NCI-H2227 (cell line): ENCODE measurements around the gene REV1.

ENCODE experiments used
- DNase-seq: peaks from one replicate; lab custom pipeline; 2025; ENCODE audit not compliant: unreplicated experiment; lab: John Stamatoyannopoulos, UW

REV1 gene

GRCh38 chr2:99451280-99451679 lies 38.5 kb downstream of the REV1 start:
- no peak for DNase-seq

GRCh38 chr2:99450199-99450598 lies 39.6 kb downstream of the REV1 start:
- no peak for DNase-seq

- no peak for DNase-seq
Observed at GRCh38 chr2:99448556-99448955, 41.3 kb downstream of the REV1 start.

- no peak for DNase-seq
Observed at GRCh38 chr2:99445065-99445464, 44.8 kb downstream of the REV1 start.

DNA sequence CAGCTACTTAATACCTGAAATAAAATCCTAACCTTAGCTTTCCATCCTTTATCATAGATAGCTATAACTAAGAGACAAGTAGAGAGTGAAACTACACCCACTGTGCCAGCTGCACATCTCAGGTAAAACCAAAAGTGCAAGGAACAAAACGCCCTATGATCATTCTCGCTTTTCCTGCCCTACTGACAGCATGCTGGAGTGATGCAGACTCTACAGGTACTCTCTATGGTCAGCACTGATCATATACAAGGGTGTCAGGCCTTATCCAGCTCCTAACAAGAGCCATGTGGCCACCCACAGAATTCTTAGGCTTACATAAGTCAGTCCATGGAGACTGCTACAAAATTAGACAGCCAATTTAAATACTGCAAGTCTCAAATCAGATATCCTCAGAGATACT lies 45.6 kb downstream of the REV1 start:
- no peak for DNase-seq

DNA sequence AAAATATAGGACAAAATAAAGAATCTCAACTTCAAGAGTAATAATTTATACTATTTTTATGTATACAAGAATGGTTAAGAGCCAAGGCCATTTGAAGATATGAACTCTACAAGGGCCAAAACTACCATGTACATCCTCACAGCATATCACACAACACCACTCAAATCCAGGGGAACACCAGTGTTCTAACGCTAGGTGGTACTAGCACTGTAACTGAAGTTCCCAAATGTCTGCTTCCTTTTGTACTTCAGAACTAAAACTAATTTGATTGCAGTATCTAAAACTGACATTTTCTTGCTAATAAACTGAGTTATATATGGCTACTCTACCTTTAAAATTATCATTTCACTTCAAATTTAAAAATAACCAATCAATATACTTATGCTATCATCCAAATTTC lies 47.0 kb downstream of the REV1 start:
- DNase-seq: no peak

DNA sequence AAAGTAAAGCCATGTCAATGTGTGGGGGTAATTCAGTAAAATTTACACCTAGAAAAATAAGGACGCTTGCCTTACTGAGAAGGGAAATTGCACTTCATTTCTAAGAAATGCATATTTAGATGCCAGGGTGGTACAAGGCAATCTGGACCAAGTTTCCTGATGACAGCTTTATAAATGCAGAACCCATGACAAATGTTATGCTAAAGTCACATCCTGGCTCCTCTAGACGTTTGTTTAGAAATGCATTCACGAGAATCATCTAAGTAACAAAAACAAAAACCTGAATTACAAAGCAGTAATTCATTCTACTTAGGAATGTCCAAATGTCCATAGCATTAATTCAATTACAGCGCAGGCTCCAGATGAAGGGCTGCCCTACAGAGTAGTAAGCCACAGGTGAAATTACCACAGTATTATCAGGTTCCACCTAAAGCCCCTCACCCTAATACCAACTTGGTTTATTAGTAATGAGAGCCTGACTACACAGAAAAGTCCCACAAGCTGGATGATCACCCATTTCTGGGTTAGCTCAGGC lies 49.8 kb downstream of the REV1 start:
- DNase-seq: no peak

GRCh38 chr2:99436874-99437273 lies 52.9 kb downstream of the REV1 start:
- DNase-seq: no peak

DNA sequence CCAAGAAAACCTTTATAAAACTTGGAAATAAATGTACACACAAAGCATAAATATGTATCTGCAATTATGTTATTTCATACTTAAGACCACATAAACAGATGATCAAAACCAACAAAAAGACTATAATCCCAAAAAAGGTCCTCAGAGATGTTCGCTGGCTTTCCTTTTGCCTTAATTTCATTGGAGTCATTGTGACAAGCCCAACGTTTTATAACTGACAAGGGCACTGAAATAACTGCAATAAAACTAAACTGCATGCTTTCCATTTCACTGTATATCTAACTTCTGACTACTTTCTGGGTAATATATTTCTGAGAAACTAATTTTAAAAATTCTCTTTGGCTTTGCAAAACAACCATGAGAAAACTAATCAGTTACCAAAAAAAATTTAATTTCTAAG lies 56.5 kb downstream of the REV1 start:
- no peak for DNase-seq

DNA sequence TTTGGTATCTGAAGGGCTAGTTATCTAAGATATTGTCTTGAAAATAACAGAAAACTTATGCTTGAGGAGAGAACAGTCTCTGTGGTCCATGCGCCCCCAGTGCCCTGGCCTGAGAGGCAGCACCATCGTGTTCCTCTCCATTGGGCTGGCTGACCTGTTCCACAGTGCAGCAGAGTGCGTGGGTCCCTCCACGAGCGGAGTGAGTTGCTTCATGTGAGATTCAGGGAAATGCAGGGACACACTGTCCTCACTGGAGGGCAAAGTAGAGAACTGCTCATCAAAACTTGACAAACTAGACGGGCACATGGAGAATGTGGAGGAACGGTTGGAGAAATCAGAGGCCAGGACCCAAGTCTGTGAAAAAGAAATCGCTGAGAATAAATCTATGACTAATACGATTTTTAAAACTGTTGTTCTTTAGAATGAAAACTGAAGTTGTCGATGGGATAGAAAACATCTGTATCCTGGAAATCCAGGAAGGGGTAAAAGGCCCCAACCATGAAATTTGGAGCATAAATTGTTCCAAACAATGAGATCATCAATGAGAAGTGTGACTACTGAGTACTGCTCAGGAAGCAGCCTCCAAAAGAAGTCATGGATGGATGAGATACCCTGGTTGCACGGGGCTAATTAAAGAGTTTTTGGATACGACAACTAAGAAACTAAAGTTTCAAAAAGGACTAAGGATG lies 58.1 kb downstream of the REV1 start:
- DNase-seq: no peak

GRCh38 chr2:99430614-99431291 lies 59.1 kb downstream of the REV1 start:
- no peak for DNase-seq

- no peak for DNase-seq
Observed at GRCh38 chr2:99425022-99425421, 64.8 kb downstream of the REV1 start.

DNA sequence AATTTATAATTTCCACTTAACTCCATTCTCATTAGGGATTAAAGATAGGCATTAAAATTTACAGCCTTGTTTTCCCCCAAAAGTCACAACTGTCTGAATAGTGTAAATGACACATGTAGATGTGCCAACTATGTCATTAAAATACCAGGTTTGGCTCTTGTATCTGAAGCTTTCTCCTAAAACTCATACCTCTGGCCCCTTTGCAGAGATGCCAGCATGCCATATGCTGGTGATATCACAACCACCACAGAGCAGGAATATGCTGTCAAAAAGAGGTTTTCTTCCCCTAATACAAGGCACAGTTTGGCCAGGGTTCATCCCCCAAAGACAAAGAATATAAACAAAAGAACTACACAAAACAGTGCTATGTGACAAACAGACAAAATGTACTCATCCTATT lies 65.4 kb downstream of the REV1 start:
- no peak for DNase-seq

DNA sequence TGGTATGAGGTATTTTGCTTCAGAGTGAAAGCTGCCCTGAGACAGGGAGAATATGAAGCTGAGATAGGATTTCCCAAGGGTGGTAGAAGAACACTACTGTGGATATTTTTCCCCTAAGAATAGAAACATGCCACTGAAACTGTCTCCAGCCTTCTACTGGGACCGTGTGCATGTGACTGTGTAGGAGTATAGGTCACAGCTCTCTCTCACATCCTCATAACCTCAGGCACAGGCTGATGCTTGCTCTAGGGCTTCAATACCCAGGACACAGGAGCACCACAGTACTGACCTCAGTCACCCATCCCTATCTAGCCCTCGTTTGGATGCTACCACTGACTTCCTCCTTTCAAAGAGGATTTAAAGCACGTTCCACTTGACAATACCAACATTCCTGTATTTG lies 67.2 kb downstream of the REV1 start:
- no peak for DNase-seq

DNA sequence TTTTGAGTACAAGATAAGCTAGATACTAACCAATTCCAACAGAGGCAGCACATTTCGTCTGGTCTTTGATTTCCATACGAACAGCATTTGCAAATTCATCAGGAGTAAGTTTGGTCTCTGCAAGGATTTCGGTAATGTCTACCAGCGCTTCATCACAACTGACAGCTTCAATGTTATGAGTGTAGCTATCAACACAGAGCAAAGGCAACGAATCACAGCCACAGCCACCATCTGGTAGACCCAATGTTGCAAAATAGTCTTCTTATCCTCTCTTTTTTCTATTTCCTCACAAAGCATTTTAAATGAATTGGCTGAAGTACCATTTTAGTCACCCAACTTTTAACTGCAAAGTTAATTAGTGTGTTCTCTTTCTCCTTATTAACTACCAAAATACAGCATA lies 68.3 kb downstream of the REV1 start:
- no peak for DNase-seq

DNA sequence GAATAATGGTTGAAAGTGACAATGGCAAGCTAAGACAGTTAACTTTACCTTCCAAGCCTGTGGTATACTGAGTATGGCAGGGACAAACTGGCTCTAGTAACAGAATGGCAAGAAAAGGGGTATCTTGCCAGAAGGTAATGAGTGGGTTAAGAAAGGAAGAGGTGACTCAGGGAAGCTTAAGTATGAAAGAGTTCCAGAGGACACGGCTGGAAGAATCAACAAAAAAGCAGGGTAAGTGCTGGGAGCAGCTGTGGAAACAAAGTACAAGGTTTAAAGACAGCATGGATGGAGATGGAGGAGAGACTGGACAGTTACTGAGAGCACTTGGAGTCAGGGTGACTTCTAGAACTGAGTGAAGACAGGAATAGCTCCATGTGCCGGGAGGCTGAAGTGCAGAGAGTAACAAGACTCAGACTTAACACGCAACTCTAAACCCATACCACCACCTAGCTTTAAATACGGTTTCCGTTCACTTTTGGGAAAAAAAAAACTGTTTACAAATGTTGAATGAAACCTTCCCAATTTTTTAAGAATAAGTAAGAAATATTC lies 69.0 kb downstream of the REV1 start:
- no peak for DNase-seq

- no peak for DNase-seq
Observed at GRCh38 chr2:99420031-99420430, 69.8 kb downstream of the REV1 start.

DNA sequence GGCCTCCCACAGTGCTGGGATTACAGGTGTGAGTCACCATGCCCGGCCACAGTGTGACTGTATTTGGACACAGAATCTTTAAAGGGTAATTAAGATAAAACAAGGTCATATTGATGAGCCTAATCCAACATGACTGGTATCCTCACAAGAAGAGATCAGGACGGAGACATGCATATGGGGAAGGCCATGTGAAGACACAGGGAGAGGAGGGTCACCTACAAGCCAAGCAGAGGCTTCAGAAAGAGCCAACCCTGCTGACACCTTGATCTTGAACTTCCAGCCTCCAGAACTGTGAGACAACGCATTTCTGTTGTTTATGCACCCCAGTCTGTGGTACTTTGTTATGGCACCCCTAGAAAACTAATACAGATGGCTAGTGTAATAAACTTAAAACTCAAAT lies 72.4 kb downstream of the REV1 start:
- no peak for DNase-seq

DNA sequence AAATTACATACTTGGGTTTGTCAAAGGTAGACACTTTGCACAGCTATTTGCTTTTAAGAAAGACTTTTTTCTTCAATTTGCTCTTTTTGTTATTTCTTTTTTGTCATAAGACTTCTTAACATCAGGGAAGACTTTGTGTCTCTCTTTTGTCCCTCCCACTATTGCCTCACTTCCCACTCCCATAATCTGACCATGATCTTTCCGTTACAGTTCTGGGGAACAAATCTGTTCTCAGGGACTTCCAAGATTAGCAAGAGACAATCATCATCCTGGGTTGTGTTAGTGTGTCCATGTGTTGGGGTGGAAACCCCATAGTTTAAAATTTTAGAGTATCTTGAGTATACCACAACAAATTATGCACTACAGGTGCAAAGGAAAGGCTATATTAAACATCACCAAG lies 75.3 kb downstream of the REV1 start:
- no peak for DNase-seq

GRCh38 chr2:99410276-99410675 lies 79.5 kb downstream of the REV1 start:
- no peak for DNase-seq

GRCh38 chr2:99406137-99406536 lies 83.7 kb downstream of the REV1 start:
- DNase-seq: no peak
